ENCODE measurements around the gene RAB3IP. TPM values are rescaled to one million over a fixed set of nuclear protein-coding genes. Genes with fewer than 3 reads are reported as not detected.

The RAB3IP gene
- total RNA-seq, 1 donor from 2014 or later = 50.8 TPM

DNA sequence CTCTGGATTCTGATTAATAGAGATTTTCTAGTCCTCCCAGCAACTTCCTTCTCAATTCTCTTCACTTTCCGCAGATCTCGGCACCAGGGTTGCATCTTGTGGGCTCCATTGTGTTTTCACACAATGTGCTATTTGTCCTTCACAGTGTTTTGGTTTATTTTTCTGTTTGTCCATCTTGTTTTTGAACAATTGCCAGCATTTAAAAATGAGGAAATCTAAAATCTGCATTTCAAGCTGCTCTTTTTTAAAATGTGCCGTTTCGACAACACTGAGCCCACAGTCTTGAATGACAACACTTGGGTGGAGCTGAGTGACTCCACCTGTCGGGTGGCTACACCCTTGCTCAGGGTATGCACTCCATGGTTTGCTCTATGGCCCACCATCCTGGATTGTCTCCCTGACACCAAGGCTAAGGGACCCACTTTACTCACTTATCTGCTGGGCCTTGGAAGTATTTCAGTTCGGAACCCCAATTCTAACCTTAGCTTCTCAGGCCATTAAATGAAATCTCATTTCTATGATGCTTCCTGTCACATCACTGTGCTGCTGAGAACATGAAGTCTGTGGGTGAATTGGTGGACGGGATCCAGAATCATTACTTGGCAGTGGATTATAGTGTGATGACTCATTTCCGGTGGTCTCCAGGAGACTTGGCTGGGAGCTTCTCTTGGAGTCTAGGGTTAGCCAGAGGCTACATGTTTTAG is 82.9 kb downstream of the RAB3IP start:
- no peak overlapping the region for H3K4me3 ChIP-seq (ENCODE audit: low read depth, low read length)
- H3K27me3 ChIP-seq (ENCODE audit: control insufficient read depth, insufficient read depth, low read length) = no peaks in the 10 kb centered on the region
- H3K36me3 ChIP-seq (ENCODE audit: control insufficient read depth, insufficient read depth, low read length) = no peaks in the 10 kb centered on the region
- FAIRE-seq (no peak), DNase-seq (ENCODE audit: low read depth) (peak; percentile 38)
- TF ChIP-seq, protein P1, sequence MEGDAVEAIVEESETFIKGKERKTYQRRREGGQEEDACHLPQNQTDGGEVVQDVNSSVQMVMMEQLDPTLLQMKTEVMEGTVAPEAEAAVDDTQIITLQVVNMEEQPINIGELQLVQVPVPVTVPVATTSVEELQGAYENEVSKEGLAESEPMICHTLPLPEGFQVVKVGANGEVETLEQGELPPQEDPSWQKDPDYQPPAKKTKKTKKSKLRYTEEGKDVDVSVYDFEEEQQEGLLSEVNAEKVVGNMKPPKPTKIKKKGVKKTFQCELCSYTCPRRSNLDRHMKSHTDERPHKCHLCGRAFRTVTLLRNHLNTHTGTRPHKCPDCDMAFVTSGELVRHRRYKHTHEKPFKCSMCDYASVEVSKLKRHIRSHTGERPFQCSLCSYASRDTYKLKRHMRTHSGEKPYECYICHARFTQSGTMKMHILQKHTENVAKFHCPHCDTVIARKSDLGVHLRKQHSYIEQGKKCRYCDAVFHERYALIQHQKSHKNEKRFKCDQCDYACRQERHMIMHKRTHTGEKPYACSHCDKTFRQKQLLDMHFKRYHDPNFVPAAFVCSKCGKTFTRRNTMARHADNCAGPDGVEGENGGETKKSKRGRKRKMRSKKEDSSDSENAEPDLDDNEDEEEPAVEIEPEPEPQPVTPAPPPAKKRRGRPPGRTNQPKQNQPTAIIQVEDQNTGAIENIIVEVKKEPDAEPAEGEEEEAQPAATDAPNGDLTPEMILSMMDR (IDR thresholded peaks at IDR 0.05; ENCODE audit: insufficient read depth, low read length, severe bottlenecking) = no peak

DNA sequence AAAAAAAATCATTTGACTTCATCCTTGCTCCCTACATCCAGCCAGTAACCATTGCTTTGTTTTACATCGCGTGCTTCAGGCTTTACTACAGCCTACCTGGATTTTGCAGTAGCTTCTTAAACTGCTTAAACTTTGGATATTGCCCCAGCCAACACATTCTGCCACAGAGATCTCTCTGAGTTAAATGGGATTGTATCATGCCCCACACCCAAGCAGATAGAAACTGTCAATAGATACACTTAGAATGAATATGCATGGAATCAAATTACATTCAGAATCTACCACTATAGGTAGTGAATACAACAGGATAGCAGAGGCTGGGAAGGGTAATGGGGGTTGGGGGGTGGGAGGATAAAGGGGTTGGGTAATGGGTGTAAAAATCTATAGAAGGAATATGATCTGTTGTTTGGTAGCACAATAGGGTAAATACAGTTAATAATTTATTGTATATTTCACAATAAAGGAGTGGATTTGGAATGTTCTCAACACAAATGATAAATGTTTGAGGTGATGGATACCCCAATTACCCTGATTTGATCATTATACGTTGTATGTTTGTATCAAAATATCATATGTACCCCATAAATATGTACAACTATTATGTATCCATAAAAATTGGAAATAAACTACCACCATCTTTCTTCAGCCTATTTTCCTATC is 83.7 kb downstream of the RAB3IP start:
- TF ChIP-seq, protein P1 (IDR thresholded peaks at IDR 0.05; ENCODE audit: insufficient read depth, low read length, severe bottlenecking) = no peak
- H3K4me3 ChIP-seq (ENCODE audit: low read depth, low read length) = no peak overlapping the region
- no peak for FAIRE-seq
- DNase-seq (ENCODE audit: low read depth) = no peak
- H3K27me3 ChIP-seq (ENCODE audit: control insufficient read depth, insufficient read depth, low read length) = no peaks in the 10 kb centered on the region
- H3K36me3 ChIP-seq (ENCODE audit: control insufficient read depth, insufficient read depth, low read length) = no peaks in the 10 kb centered on the region

DNA sequence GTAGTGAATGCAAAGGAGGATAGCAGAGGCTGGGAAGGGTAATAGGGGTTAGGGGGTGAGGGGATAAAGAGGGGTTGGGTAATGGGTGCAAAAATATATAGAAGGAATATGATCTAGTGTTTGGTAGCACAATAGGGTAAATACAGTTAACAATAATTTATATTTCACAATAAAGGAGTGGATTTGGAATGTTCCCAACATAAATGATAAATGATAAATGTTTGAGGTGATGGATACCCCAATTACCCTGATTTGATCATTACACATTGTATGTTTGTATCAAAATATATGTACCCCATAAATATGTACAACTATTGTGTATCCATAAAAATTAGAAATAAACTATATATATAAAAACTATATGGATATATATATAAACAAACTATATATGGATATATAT is 85.4 kb downstream of the RAB3IP start:
- H3K36me3 ChIP-seq (ENCODE audit: control insufficient read depth, insufficient read depth, low read length) = no peaks in the 10 kb centered on the region
- H3K27me3 ChIP-seq (ENCODE audit: control insufficient read depth, insufficient read depth, low read length) = no peaks in the 10 kb centered on the region
- H3K4me3 ChIP-seq (ENCODE audit: low read depth, low read length) = no peak overlapping the region
- TF ChIP-seq, protein P1 (IDR thresholded peaks at IDR 0.05; ENCODE audit: insufficient read depth, low read length, severe bottlenecking) = no peak
- no peak for DNase-seq (ENCODE audit: low read depth)
- no peak for FAIRE-seq

DNA sequence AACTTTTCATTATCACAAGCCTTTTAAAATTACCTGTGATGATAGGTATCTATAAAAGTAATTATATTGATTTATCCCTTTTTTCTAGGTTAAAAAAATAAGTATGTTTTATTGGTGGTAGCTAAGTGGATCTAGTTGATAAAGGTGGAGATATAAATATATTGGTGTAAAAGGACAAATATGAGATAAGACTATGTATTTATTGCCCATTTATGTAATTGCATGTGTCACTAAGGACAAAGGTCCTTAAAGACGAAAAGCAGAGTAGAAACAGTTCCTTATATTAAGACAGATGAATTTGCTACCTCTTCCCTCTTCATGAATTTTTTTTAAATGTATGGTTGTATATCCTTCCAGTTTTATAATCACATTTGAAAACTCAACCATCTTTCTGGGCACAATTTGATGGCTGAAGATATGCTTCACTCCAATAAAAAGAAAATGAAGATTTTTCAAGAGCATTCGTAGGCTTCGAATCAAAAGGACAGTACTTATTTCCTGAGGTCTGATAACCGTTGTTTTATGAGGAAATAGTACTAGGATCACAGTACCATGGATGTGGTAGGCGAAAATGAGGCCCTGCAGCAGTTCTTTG is 86.4 kb downstream of the RAB3IP start, which contains the start of gene MYRFL:
Gene MYRFL, plus strand, starts transcription at position 262 of the 595 bp plus-strand sequence. Its CDS starts 291 bp downstream, at position 553.
- H3K36me3 ChIP-seq (ENCODE audit: control insufficient read depth, insufficient read depth, low read length) = no peaks in the 10 kb centered on the region
- TF ChIP-seq, protein P1 (IDR thresholded peaks at IDR 0.05; ENCODE audit: insufficient read depth, low read length, severe bottlenecking) = no peak
- no peaks in the 10 kb centered on the region for H3K27me3 ChIP-seq (ENCODE audit: control insufficient read depth, insufficient read depth, low read length)
- H3K4me3 ChIP-seq (ENCODE audit: low read depth, low read length) = no peak within 1 kb of the TSS
- FAIRE-seq (no peak), DNase-seq (ENCODE audit: low read depth) (no peak)

DNA sequence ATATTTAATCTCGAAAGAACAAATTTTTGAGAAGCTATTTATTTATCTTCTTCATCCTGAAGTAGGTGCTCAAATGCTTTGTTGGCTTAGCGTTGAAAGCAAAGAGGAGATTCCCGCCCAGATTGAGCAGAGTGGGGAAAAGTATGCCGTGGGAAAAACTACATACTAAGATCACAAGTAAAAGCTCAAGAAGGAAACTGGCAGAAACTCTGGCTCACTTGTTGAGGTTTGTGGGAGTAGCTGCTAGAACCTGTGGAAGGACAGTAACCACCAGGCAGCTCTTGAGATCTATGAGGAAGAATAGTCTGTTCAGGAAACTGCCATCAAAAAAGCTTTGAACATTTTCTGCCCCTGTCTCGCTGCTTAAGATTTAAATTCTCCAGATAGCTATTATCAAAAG is 90.2 kb downstream of the RAB3IP start:
- Histone ChIP-seq H3K4me3 (ENCODE audit: low read depth, low read length) (no peak overlapping the region), H3K36me3 (ENCODE audit: control insufficient read depth, insufficient read depth, low read length) (no peaks in the 10 kb centered on the region), H3K27me3 (ENCODE audit: control insufficient read depth, insufficient read depth, low read length) (peaks cover 2% of the 10 kb centered on the region)
- FAIRE-seq (no peak), DNase-seq (ENCODE audit: low read depth) (no peak)
- TF ChIP-seq, protein P1 (IDR thresholded peaks at IDR 0.05; ENCODE audit: insufficient read depth, low read length, severe bottlenecking) = no peak
